HG02885 (cell line): Measurements from ENCODE around the gene MAMDC2.

ENCODE experiments used
- ATAC-seq: cut with Tn5 transposase; IDR thresholded peaks from one replicate; pipeline ENCODE4 v1.9.1; 2021; ENCODE audit warnings: mild to moderate bottlenecking; ENCODE audit not compliant: unreplicated experiment, poor library complexity

Gene MAMDC2

GRCh38 chr9:70250221-70250620 lies 206.6 kb downstream of the MAMDC2 start:
- no peak for ATAC-seq

- no peak for ATAC-seq
Measured at GRCh38 chr9:70255486-70255885, 211.8 kb downstream of the MAMDC2 start.

GRCh38 chr9:70256123-70256551 lies 212.5 kb downstream of the MAMDC2 start:
- no peak for ATAC-seq

- ATAC-seq, result no peak
Measured at GRCh38 chr9:70257502-70257901, 213.9 kb downstream of the MAMDC2 start.

GRCh38 chr9:70257991-70258691 lies 214.5 kb downstream of the MAMDC2 start:
- ATAC-seq, result peak; percentile 50

GRCh38 chr9:70258692-70259511 lies 215.3 kb downstream of the MAMDC2 start, which contains the start of gene SMC5:
Gene SMC5 (plus strand): TSS chr9:70258978. CDS start chr9:70259079, 101 bp downstream.
- peak; percentile 79 for ATAC-seq

- ATAC-seq, result no peak
Measured at GRCh38 chr9:70259512-70259802, 215.8 kb downstream of the MAMDC2 start.

- ATAC-seq, result no peak
Measured at GRCh38 chr9:70260007-70260443, 216.4 kb downstream of the MAMDC2 start.

GRCh38 chr9:70260606-70261005 lies 217.0 kb downstream of the MAMDC2 start:
- ATAC-seq, result peak; percentile 31

GRCh38 chr9:70261131-70261870 lies 217.7 kb downstream of the MAMDC2 start:
- no peak for ATAC-seq

- ATAC-seq, result no peak
Measured at GRCh38 chr9:70262366-70262765, 218.7 kb downstream of the MAMDC2 start.

GRCh38 chr9:70262948-70263347 lies 219.3 kb downstream of the MAMDC2 start:
- ATAC-seq, result no peak

GRCh38 chr9:70263421-70263820 lies 219.8 kb downstream of the MAMDC2 start:
- ATAC-seq, result no peak
